Breast epithelium (tissue), 4 donors: Measurements from ENCODE around the gene ACOX2. TPM values are rescaled to one million over a fixed set of nuclear protein-coding genes. Genes with fewer than 3 reads are reported as not detected.

Experiments
- DNase-seq, 2 donors: peaks; one replicate each; pipeline ENCODE4 v3.0.0-alpha.2; 2019; ENCODE audit warnings: low spot score in 2 of 2
- H3K27ac ChIP-seq, 2 donors: fragments of 200-600 bp; sonication (generic) in 1 of 2; one replicate each; pipeline ENCODE4 v1.5.1; 2016 to 2019; ENCODE audit warnings: mild to moderate bottlenecking in 1 of 2
- H3K27me3 ChIP-seq, 2 donors: fragments of 200-600 bp; sonication (generic) in 1 of 2; one replicate each; pipeline versions ENCODE4 v1.5.1 to v1.6.0; 2017 to 2019; ENCODE audit warnings: control low read depth in 1 of 2, mild to moderate bottlenecking in 1 of 2
- H3K36me3 ChIP-seq: fragments of 200-600 bp; one replicate; pipeline ENCODE4 v1.5.1; 2019
- H3K4me1 ChIP-seq, 2 donors: fragments of 200-600 bp; sonication (generic); one replicate each; pipeline ENCODE4 v1.5.1; 2016 to 2019; ENCODE audit warnings: control low read depth in 1 of 2
- H3K4me3 ChIP-seq, 3 donors: fragments of 200-600 bp; sonication (generic); 1 replicate in 2 of 3; 2 replicates in 1 of 3; pipeline ENCODE4 v1.5.1; 2016 to 2019; ENCODE audit warnings: mild to moderate bottlenecking in 3 of 3, moderate library complexity in 2 of 3
- H3K9me3 ChIP-seq, 2 donors: fragments of 200-600 bp; sonication (generic) in 1 of 2; one replicate each; pipeline ENCODE4 v1.5.1; 2016 to 2019; ENCODE audit warnings: control low read depth in 1 of 2
- POLR2A ChIP-seq: fragments of 450-650 bp; IDR thresholded peaks from one replicate; pipeline ENCODE4 v1.6.1; 2016; ENCODE audit warnings: antibody characterized with exemption, mild to moderate bottlenecking, moderate library complexity
- POLR2AphosphoS5 ChIP-seq, 3 donors: sonication (generic); formaldehyde crosslinking; IDR thresholded peaks; one replicate each; pipeline ENCODE4 v1.6.1; 2017; ENCODE audit warnings: antibody characterized with exemption in 3 of 3
- intact Hi-C: fragments of 100-400 bp; cut with DNase I; formaldehyde crosslinking; loops from one replicate; pipeline ENCODE4 v1.15.1; 2023; ENCODE audit warnings: low total_unique reads
- total RNA-seq, 3 donors: library from RNA; depleted of rRNA; stranded (reverse); fragments of >200 nt; gene quantifications; one replicate each; pipeline ENCODE4 v1.1.0, GENCODE V29; 2016
- TF ChIP-seq, protein P1 (sequence below), 3 donors: fragments of 450-650 bp; IDR thresholded peaks; one replicate each; pipeline ENCODE4 v1.5.1; 2016 to 2017; ENCODE audit warnings: antibody characterized with exemption in 3 of 3, mild to moderate bottlenecking in 3 of 3, moderate library complexity in 3 of 3

The ACOX2 gene
- total RNA-seq, 3 donors from 2014 or later, result 12.1 to 31.5 (median 17.6) TPM

DNA sequence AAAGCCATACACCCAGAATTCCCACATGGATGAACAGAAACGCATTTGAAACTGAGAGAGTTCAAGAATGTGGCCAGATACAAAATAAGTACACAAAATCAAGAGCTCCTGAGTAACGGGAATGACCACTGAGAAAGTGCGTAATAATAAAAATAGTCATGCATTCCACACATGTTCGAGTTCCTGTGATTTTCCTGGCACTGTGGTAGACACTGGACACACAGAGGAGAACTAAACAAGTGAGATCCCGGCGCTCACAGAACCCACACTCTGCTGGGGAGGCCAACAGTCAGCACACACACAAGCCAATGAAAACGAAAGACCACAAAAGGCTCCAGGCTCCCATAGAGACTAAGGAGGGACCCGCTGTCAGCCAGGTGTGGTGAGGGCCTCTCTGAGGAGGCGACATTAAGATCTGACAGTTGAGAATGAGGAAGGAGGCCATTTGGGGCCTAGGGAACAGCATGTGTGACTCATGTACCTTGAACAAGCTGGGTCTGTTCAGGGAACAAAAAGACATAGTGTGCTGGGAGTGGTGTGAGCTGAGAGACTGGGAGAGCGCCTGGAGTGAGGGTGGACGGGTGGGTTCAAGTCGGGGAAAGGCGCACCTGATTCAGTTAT is 35.1 kb upstream of the ACOX2 start:
- no peaks in the 10 kb centered on the region for H3K4me1 ChIP-seq
- intact Hi-C loops, result no loop called here
- H3K4me3 ChIP-seq, result no peak overlapping the region
- H3K9me3 ChIP-seq, result no peaks in the 10 kb centered on the region
- peak overlapping the region; percentile 25 to 75 for H3K27ac ChIP-seq
- H3K36me3 ChIP-seq, result no peaks in the 10 kb centered on the region
- H3K27me3 ChIP-seq, result no peaks in the 10 kb centered on the region
- DNase-seq, result peak in 1 of 2 donors; percentile 37
- TF ChIP-seq POLR2AphosphoS5 (IDR thresholded peaks at IDR 0.05), result peak in 1 of 3 donors; percentile 22
- TF ChIP-seq POLR2A, result no peak
- TF ChIP-seq, protein P1, sequence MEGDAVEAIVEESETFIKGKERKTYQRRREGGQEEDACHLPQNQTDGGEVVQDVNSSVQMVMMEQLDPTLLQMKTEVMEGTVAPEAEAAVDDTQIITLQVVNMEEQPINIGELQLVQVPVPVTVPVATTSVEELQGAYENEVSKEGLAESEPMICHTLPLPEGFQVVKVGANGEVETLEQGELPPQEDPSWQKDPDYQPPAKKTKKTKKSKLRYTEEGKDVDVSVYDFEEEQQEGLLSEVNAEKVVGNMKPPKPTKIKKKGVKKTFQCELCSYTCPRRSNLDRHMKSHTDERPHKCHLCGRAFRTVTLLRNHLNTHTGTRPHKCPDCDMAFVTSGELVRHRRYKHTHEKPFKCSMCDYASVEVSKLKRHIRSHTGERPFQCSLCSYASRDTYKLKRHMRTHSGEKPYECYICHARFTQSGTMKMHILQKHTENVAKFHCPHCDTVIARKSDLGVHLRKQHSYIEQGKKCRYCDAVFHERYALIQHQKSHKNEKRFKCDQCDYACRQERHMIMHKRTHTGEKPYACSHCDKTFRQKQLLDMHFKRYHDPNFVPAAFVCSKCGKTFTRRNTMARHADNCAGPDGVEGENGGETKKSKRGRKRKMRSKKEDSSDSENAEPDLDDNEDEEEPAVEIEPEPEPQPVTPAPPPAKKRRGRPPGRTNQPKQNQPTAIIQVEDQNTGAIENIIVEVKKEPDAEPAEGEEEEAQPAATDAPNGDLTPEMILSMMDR (IDR thresholded peaks at IDR 0.05), result no peak

DNA sequence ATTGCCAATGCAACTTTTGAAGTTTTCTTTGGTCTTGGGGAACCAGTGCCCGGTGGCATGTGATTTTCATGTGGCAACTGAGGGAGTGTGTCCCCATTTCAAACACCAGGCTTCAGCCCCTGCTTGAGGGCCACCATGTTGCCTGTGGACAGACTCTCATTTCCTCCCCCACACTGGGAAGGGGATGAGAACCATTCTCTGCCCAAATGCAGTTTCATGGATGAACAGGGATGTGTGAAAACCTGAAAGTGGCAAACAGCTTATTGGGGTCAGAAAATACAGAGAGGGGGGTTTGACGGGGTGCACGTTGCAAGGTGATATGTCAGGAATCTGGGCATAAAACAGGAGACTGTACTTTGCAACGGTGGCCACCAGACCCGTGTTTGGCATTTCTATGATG is 33.9 kb upstream of the ACOX2 start:
- no peaks in the 10 kb centered on the region for H3K36me3 ChIP-seq
- H3K27me3 ChIP-seq, result no peaks in the 10 kb centered on the region
- intact Hi-C loops, result no loop called here
- no peaks in the 10 kb centered on the region for H3K9me3 ChIP-seq
- H3K4me3 ChIP-seq, result no peak overlapping the region
- H3K4me1 ChIP-seq, result no peaks in the 10 kb centered on the region
- H3K27ac ChIP-seq, result no peak overlapping the region
- no peak for DNase-seq
- no peak for TF ChIP-seq POLR2A

DNA sequence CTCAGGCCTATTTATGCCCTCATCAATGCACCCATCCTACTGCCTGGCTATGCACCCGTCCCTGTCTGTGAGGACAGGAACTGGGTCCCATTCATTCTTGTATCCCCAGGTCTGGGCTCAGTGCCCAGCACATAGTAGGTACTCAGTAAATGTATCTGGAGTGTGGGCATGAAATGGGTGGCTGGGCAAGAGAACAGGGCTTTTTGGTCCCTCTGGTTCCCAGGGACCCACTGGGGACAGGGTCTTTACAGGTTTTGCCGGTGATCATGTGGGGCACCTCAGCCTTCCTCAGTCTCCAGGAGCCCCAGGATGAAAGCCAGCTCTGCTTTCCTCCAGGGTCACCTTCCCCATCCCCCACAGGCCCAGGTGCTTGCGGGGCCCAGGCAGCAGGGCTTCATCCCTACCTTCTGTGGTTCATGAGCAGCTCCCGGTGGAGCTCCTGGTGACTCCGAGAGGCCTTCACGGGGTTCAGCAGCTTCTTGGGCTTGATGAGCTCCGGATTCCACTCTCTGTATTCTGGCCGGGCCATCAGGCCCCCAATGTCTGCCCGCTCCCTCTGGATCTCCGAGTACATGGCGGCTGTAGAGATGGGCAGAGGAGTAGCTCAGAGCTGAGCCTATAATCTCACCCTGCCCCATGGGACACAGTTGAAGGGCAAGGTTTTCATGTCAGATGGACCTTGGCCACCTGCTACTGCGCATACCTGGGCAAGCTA is 32.5 kb upstream of the ACOX2 start:
- Histone ChIP-seq H3K9me3 (no peaks in the 10 kb centered on the region), H3K27ac (no peak overlapping the region), H3K4me1 (no peaks in the 10 kb centered on the region), H3K27me3 (no peaks in the 10 kb centered on the region), H3K4me3 (no peak overlapping the region), H3K36me3 (no peaks in the 10 kb centered on the region)
- intact Hi-C loops, result loop anchor here (5.0 kb wide), 1 partner anchor 48 kb away; no protein-coding TSS in a partner anchor
- no peak for DNase-seq
- TF ChIP-seq POLR2A (no peak), POLR2AphosphoS5 (IDR thresholded peaks at IDR 0.05) (no peak)
- TF ChIP-seq, protein P1 (IDR thresholded peaks at IDR 0.05), result no peak

DNA sequence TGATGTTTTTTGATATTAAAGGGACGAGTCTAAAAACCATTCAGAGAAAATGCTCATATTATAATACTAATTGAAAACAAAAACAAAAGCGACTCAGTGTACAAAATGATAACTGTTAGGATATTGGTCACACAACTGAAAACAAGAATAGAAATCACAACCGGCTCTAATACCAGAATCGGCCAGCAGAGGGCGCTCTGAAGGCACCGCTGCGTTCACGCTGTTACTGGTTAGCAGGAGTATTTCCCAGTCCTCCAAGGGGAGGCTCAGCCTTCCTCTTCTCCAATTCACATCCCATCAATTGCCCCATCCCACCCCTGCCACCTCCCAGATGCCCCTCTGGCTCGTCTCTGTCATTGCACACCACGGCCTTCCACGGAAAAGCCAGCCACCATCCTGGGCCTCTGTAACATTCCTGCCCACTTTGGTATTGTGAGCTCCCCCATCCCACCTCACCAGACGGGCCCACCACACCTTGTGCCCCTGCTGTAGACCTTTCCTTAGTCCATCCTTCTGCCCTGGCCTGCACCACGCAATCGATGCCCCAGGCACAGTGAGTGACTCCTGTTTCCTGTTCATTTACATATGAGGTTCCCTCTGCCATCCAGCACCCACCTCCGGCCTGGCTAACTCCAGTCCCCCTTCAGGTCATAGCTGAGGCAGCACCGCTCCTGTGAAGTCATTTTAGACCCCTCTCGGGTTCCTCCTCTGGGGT is 31.7 kb upstream of the ACOX2 start:
- DNase-seq, result peak; percentile 63 to 84
- intact Hi-C loops, result loop anchor here (5.0 kb wide), 1 partner anchor 49 kb away; no protein-coding TSS in a partner anchor
- no peaks in the 10 kb centered on the region for H3K36me3 ChIP-seq
- no peak overlapping the region for H3K4me3 ChIP-seq
- TF ChIP-seq POLR2A, result no peak
- TF ChIP-seq, protein P1 (IDR thresholded peaks at IDR 0.05), result peak; percentile 87 to 90 (median 87)
- peak in 1 of 3 donors; percentile 22 for TF ChIP-seq POLR2AphosphoS5 (IDR thresholded peaks at IDR 0.05)
- H3K4me1 ChIP-seq, result no peaks in the 10 kb centered on the region
- no peaks in the 10 kb centered on the region for H3K9me3 ChIP-seq
- H3K27me3 ChIP-seq, result no peaks in the 10 kb centered on the region
- no peak overlapping the region for H3K27ac ChIP-seq

DNA sequence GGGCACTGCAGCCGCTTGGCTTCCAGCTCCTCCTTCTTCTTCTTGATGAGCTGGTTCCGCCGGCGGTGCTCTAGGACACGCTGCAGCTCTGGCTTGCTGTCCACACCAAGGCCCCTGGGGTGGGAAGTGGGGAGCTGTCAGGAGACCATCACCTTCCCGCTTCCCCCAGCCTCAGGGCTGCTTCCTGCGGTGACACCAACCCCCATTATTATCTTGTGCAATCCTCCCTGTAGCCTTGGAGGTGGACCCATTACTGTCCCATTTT is 30.2 kb upstream of the ACOX2 start:
- TF ChIP-seq, protein P1 (IDR thresholded peaks at IDR 0.05), result no peak
- TF ChIP-seq POLR2AphosphoS5 (IDR thresholded peaks at IDR 0.05), result no peak
- TF ChIP-seq POLR2A, result no peak

More for the DNA sequence above, 30.2 kb upstream of the ACOX2 start:
- no peak overlapping the region for H3K4me3 ChIP-seq
- intact Hi-C loops, result loop anchor here (5.0 kb wide), 1 partner anchor 50 kb away; no protein-coding TSS in a partner anchor
- no peaks in the 10 kb centered on the region for H3K4me1 ChIP-seq
- H3K36me3 ChIP-seq, result no peaks in the 10 kb centered on the region
- no peak for DNase-seq
- no peaks in the 10 kb centered on the region for H3K9me3 ChIP-seq
- no peak overlapping the region for H3K27ac ChIP-seq
- H3K27me3 ChIP-seq, result no peaks in the 10 kb centered on the region
